ENCODE results near the gene ANKRD33B. TPM values are rescaled to one million over a fixed set of nuclear protein-coding genes. Genes with fewer than 3 reads are reported as not detected.
A peak's percentile ranks its signal among the peaks of the same experiment; 100 is the strongest.

The ANKRD33B gene
- total RNA-seq, 1 donor from 2014 or later, result 14.2 TPM

- Histone ChIP-seq H3K9me3 (no peaks in the 10 kb centered on the region), H3K36me3 (no peaks in the 10 kb centered on the region), H3K4me3 (no peak overlapping the region), H3K27ac (no peak overlapping the region), H3K27me3 (no peaks in the 10 kb centered on the region), H3K4me1 (peaks cover 34% of the 10 kb centered on the region)
- intact Hi-C loops (cut with DNase I), result no loop called here
- TF ChIP-seq CTCF (IDR thresholded peaks at IDR 0.05) (no peak), POLR2AphosphoS5 (IDR thresholded peaks at IDR 0.05; ENCODE audit: insufficient read depth in 1 of 2, low read depth in 1 of 2) (no peak), POLR2A (IDR thresholded peaks at IDR 0.05) (no peak)
- DNase-seq (ENCODE audit: extremely low spot score in 2 of 2), result no peak
These were observed 10.4 kb upstream of the ANKRD33B start for GRCh38 chr5:10553476-10553875.

GRCh38 chr5:10555277-10555684, 8.6 kb upstream of the ANKRD33B start:
- no peaks in the 10 kb centered on the region for H3K36me3 ChIP-seq
- no peak overlapping the region for H3K4me3 ChIP-seq
- no peak for DNase-seq (ENCODE audit: extremely low spot score in 2 of 2)
- H3K9me3 ChIP-seq, result no peaks in the 10 kb centered on the region
- no peak for TF ChIP-seq POLR2A (IDR thresholded peaks at IDR 0.05)
- TF ChIP-seq CTCF (IDR thresholded peaks at IDR 0.05), result no peak
- TF ChIP-seq POLR2AphosphoS5 (IDR thresholded peaks at IDR 0.05; ENCODE audit: insufficient read depth in 1 of 2, low read depth in 1 of 2), result no peak
- no peak overlapping the region for H3K27ac ChIP-seq
- intact Hi-C loops (cut with DNase I), result no loop called here
- peaks cover 34% of the 10 kb centered on the region for H3K4me1 ChIP-seq
- H3K27me3 ChIP-seq, result no peaks in the 10 kb centered on the region

GRCh38 chr5:10556289-10556807, 7.5 kb upstream of the ANKRD33B start:
- intact Hi-C loops (cut with DNase I), result no loop called here
- TF ChIP-seq POLR2A (IDR thresholded peaks at IDR 0.05) (no peak), CTCF (IDR thresholded peaks at IDR 0.05) (no peak), POLR2AphosphoS5 (IDR thresholded peaks at IDR 0.05; ENCODE audit: insufficient read depth in 1 of 2, low read depth in 1 of 2) (peak in 1 of 2 donors; percentile 80)

GRCh38 chr5:10556893-10557746, 6.8 kb upstream of the ANKRD33B start:
- peaks cover 25% of the 10 kb centered on the region for H3K4me1 ChIP-seq
- H3K27ac ChIP-seq, result no peak overlapping the region
- intact Hi-C loops (cut with DNase I), result no loop called here
- H3K4me3 ChIP-seq, result no peak overlapping the region
- TF ChIP-seq POLR2AphosphoS5 (IDR thresholded peaks at IDR 0.05; ENCODE audit: insufficient read depth in 1 of 2, low read depth in 1 of 2) (no peak), POLR2A (IDR thresholded peaks at IDR 0.05) (no peak), CTCF (IDR thresholded peaks at IDR 0.05) (no peak)
- no peaks in the 10 kb centered on the region for H3K9me3 ChIP-seq
- no peak for DNase-seq (ENCODE audit: extremely low spot score in 2 of 2)
- no peaks in the 10 kb centered on the region for H3K36me3 ChIP-seq
- no peaks in the 10 kb centered on the region for H3K27me3 ChIP-seq

More at GRCh38 chr5:10556289-10556807, 7.5 kb upstream of the ANKRD33B start:
- Histone ChIP-seq H3K4me1 (peaks cover 33% of the 10 kb centered on the region), H3K4me3 (no peak overlapping the region), H3K36me3 (no peaks in the 10 kb centered on the region), H3K27me3 (no peaks in the 10 kb centered on the region), H3K9me3 (no peaks in the 10 kb centered on the region), H3K27ac (peak overlapping the region; percentile 21)
- no peak for DNase-seq (ENCODE audit: extremely low spot score in 2 of 2)

GRCh38 chr5:10559151-10559550, 4.7 kb upstream of the ANKRD33B start:
- Histone ChIP-seq H3K4me3 (no peak overlapping the region), H3K9me3 (no peaks in the 10 kb centered on the region), H3K4me1 (peaks cover 27% of the 10 kb centered on the region), H3K27ac (no peak overlapping the region), H3K27me3 (no peaks in the 10 kb centered on the region), H3K36me3 (no peaks in the 10 kb centered on the region)
- TF ChIP-seq POLR2A (IDR thresholded peaks at IDR 0.05), result no peak
- TF ChIP-seq CTCF (IDR thresholded peaks at IDR 0.05), result no peak
- TF ChIP-seq POLR2AphosphoS5 (IDR thresholded peaks at IDR 0.05; ENCODE audit: insufficient read depth in 1 of 2, low read depth in 1 of 2), result no peak
- intact Hi-C loops (cut with DNase I), result no loop called here
- no peak for DNase-seq (ENCODE audit: extremely low spot score in 2 of 2)

Measured in vagina (tissue), 2 donors.